ENCODE results near the gene HOXD9.

GRCh38 chr2:176076063-176076462 lies 46.5 kb upstream of the HOXD9 start:
- no peak for TF ChIP-seq CTCF (IDR thresholded peaks at IDR 0.05)
- TF ChIP-seq POLR2A (IDR thresholded peaks at IDR 0.05), result no peak

All from testis (tissue), 2 donors.